Colon (tissue), 2 donors: ENCODE measurements around the gene IL4R.
"Not testable (repeated sequence)": the region's sequence is repeated elsewhere in the genome, so short reads cannot be mapped to it uniquely, and the experiment has no call there.

Source experiments
- FAIRE-seq: peaks from 2 replicates; lab custom pipeline; 2012; peaks lifted over from hg19 to GRCh38; lab: Jason Lieb, UNC
- donor health status: control.
- donor health status: control.

Gene IL4R

DNA sequence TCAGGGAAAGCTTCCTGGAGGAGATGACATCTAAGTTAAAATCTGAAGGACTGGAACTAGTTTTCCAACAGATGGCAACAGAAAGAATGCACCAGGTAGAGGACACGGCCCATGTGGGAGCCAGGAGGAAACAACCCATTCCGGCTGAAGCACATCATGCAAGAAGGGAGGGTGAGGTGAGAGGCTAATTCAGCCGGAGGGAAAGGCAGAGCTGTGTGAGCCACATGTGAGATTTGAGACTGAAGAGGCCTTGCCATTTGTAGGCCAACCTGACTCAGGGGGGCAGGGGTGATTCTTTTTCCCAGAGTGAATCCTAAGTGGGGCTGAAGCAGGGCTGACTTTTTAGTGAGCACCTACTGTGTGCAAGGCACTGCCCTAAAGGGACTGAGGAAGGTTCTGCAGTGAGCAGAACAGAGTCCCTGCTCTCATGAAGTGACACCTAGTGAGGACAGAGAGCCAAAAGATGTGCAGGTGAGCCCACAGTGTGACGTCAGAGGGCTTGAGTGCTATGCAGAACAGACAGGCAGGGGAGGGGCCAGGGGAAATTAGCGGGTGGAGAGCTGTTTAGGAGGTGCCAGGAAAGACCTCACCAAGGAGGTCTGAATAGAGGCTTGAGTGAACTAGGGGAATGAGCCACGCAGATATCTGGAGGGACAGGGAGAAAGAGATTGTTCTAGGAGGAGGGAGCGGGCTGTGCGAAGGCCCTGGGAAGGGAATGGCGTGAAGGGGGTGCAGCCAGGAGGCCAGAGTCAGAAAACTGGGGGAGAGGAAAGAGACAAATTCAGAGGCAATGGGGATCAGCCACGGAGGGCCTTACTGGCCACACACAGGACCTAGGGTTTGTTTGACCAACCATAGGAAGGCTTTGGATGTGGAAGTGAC is 68.4 kb downstream of the IL4R start:
- FAIRE-seq: no peak

GRCh38 chr16:27383556-27384243 is 69.9 kb downstream of the IL4R start:
- no peak for FAIRE-seq

DNA sequence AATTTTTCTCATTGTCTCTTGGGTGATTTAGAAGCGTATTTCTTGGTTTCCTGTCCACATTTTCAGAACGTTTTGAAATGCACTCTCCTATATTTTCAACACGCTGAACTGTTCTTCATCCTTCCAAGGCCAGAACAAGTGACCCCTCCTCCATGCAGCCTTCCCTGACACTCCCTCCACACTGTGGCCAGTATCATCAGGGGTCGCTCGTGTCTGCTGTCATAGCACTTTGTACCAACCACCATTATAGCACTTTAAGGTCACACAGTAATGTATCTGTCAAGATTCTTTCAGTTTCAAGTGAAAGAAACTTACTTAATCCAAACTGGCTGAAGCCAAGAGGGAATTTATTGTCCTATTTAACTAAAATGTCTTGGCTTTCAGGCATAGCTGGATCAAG is 70.7 kb downstream of the IL4R start:
- no peak for FAIRE-seq

GRCh38 chr16:27385398-27385797 is 71.6 kb downstream of the IL4R start:
- FAIRE-seq: no peak

DNA sequence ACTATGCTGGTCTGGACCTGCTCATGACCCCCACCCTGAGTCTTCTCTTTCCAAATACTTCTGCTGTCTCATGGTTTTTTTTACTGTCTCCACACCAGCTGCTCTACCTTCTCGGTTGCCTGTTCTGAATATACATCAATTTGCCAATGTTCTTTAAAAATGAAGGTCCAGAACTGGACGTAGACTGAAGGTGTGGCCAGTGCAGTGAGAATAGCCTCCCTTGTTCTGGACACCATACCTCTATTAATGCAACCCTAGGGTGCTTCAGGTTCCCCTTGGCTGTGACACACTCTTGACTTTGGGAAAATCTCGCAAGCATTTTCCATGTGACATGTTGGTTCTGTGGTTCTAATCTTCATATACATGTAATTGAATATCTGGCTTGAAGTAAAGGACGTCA is 72.9 kb downstream of the IL4R start:
- FAIRE-seq: no peak

DNA sequence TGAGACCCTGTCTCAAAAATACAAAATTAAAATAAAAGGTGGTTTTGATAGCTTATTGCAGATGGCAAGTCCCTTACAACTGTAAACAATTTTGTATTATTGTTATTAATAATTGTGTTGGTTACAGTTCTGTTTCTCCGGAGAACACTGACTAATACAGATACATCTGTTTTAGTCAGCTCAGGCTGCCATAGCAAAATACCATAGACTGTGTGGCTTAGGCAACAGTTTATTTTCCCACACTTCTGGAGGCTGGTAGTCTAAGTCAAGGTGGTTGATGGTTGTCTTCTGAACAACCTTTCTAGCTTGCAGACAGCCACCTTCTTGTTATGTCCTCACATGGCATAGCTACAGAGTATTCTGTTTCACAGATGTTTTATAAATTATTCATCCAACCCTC is 74.0 kb downstream of the IL4R start:
- FAIRE-seq: no peak

- FAIRE-seq: no peak
Measured at GRCh38 chr16:27389272-27389961, 75.6 kb downstream of the IL4R start.

DNA sequence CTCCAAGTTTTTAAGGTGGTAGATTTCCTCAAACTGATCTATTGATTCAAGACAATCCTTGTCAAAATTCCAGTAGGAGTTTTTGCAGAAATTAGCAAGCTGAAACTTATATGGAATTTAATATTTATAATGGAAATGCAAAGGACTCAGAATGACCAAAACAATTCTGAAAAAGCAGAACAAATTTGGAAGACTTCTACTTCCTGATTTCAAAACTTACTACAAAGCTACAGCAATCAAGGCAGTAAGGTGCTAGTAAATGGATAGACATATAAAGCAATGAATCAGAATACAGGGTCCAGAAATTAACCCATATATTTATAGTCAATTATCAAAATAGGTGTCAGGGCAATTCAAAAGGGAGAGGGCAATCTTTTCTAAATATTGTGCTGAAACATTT is 76.4 kb downstream of the IL4R start:
- no peak for FAIRE-seq

- FAIRE-seq: no peak
Measured at GRCh38 chr16:27392671-27393070, 78.9 kb downstream of the IL4R start.

- FAIRE-seq: no peak
Measured at GRCh38 chr16:27394516-27394915, 80.7 kb downstream of the IL4R start.

DNA sequence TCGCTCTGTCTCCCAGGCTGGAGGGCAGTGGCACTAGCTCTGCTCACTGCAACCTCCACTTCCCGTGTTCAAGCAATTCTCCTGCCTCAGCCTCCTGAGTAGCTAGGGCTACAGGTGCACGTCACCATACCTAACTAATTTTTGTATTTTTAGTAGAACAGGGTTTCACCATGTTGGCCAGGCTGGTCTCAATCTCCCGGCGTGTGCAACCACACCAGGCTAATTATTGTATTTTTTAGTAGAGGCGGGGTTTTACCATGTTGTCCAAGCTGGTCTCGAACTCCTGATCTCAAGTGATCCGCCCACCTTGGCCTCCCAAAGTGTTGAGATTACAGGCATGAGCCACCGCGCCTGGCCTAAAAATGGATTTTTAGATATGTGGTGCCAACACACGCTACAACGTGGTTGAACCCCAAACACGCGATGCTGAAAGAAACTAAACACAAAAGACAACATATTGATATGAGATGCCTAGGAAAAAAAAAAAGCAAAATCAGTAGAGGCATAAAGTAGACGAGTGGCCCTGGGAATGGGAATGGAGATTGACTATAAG is 84.6 kb downstream of the IL4R start:
- not testable (repeated sequence) for FAIRE-seq

DNA sequence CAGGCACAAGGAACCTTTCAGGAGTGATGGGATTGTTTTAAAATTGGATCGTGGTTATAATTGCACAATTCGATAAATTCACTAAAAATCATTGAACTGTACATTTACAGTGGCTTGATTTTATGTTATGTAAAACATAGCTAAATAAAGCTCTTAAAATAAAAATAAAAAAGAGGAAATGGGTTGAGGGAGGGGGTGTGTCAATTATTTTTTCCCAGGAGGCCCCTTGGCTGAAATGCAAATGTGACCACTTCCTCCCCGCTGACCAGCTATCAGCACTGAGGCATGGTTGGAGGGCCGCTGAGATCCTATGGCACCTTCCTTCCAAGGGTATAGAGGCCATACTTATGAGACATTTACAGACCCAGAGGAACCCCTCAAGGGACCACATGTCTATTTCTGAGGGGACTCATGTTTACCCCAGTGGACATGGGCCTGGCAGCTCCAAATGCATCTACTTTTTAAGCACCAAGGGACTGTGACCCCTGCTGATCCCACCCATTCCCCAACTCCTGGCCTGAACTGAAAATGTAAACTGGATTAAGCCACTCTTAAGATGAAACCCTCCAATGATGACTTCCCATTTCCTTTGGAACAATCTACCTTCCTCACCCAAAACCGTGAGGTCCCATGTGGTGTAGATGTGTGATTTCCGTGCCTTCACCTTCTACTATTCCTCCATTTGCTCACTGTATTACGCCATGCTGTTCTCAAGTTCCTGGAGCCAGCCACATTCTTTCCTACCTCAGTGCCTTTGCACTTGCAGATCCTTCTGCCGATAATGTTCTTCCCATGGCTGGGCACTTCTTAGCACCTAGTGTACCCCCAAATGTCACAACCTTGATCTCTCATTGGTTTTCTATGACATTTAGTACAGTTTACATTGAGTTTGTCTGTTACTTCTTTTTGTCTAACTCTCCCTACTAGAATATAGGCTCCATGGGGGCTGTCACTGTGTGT is 85.4 kb downstream of the IL4R start:
- FAIRE-seq: no peak

DNA sequence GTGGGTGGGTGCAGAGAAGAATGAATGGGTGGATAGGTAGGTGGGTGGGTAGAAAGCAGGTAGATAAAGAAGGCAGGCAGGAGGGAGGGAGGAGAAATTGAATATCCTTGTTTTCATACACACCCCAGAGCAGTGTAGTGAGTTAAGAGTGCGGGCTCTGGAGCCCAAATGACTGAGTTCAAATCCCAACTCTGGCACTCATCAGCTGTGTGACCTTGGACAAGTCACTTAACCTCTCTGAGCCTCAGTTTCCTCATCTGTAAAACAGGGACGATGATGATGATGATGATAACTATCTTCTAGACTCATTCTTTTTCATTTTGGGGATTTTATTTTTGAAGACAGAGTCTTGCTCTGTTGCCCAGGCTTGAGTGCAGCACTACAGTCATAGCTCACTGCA is 86.2 kb downstream of the IL4R start:
- FAIRE-seq: no peak

DNA sequence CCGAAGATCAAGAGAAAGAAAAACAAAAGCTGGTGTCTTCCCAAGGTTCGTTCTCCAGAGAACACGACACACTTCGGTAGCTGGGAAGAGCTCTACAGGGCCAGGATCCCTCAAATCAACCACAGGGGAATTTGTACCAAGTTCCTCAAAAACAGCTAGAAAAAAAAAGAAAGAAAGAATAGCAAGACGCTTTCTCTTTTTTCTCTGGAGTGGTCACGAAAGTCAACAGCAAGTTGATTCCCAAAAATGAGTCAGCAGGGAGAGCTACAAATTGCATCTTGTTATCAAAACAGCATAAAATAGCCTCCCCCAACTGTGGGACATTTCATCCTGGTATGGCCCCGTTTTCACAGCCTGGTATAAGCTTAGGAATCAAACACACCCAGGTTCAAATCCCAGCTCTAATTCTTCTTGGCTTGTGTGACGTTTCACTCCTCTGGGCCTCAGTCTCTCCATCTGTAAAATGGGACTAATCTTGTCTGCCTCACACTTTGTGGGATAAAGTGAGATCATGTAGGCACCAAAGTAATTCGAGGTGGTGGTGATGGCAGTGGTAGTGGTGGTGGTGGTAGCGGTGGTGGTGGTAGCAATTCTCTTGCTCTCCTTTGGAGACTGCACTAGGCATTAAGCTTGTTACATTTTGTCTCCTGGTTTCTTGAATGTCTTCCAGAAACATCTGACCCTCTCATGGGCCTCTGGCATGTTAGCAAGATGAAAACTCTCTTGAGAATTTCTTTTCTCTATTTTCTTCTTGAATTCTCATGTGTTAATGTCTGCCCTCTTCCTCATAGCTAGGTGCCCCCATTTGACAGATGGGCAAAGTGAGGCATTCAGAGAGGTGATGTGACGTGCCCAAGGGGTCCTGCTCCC is 87.2 kb downstream of the IL4R start:
- FAIRE-seq: no peak

GRCh38 chr16:27401768-27402568 is 88.2 kb downstream of the IL4R start, which contains the start of gene IL21R:
TSS of gene IL21R (plus strand) at chr16:27402174. CDS start at chr16:27430072, 27,898 bp downstream.
- FAIRE-seq: no peak

- FAIRE-seq: no peak
Measured at GRCh38 chr16:27402569-27402963, 88.8 kb downstream of the IL4R start.

DNA sequence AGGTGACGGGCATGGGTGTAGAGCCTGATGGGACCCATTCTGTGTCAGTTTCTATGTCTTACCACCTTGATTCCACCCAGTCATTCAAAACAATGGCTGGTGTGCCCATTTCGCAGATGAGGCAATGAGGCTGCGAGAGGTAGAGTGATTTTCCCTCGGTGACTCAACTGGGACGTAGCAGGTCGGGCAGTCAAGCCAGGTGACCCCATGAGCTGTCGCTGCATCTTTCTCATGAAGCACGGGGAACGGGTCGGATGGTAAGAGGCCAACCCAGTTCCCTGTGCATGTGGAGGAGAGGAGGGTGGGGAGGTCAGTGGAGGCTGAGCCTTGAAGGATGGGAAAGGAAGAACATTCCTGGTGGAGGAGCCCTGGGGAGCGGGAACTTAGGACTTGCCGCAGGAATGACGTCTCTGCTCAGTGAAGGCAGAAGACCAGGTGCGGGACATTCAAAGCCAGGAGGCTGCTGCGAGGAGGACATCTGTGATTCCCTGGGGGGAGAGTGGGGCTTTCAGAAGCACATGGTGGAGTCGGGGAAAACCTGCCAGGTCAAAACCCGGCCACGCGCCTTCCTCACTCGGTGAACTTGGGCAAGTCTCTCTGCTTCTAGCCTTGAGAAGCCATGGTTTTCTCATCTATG is 89.3 kb downstream of the IL4R start:
- FAIRE-seq: no peak

DNA sequence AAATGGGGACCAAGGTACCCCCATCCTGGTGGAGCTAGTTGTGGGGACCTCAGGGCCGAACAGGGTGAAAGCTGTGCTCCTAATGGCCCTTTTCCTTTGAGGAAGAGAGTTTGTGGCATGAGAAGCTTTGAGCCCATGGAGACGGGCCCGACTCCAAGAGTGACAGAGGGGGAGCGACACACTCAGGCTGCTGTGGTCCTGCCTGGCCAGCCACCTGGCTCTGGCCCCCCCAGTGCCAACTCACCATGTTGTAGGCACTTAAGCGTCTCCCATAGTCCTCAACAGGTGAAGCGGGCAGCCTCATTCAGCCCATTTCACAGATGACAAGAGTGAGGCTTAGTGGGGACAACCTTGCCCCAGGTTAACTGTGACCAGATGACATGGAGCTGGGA is 89.8 kb downstream of the IL4R start:
- FAIRE-seq: no peak
